ENCODE measurements around the gene ZNF232. TPM values are rescaled to one million over a fixed set of nuclear protein-coding genes. Genes with fewer than 3 reads are reported as not detected.

ZNF232 gene
- polyA plus RNA-seq, 2 of the 4 experiments (the other 2 are of a cell fraction) = 5.1 TPM

DNA sequence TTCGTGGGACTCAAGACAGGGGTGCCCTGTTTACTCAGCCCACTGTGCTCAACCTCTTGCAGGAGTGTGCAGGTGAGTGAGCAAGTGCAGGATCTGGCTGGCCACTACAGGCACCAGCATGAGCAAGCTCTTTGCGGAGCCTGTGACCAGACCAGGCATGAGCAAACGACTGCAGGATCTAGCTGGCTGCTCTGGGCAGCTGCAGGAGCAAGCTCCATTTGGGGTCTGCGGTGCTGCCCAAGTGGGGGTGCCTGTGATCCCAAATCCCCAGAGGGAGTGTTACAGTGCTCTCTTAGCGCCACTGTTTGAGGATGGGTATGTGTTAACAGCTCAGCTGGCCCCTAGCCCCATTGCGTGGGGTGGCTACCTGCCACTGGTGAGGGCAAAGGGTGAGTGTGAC is 6.5 kb upstream of the ZNF232 start (continued):
- TF ChIP-seq POLR2A (IDR thresholded peaks at IDR 0.05; ENCODE audit: low read length) = no peak
- no peak for TF ChIP-seq RFX5 (IDR thresholded peaks at IDR 0.05)
- no peak for TF ChIP-seq FOSB (CRISPR knock-in tag; IDR thresholded peaks at IDR 0.05)
- no peak for TF ChIP-seq RAD21 (conservative IDR thresholded peaks at IDR 0.05 in 1 of 2, IDR thresholded peaks at IDR 0.05 in 1 of 2)
- no peak for TF ChIP-seq RARB (CRISPR knock-in tag; IDR thresholded peaks at IDR 0.05)

DNA sequence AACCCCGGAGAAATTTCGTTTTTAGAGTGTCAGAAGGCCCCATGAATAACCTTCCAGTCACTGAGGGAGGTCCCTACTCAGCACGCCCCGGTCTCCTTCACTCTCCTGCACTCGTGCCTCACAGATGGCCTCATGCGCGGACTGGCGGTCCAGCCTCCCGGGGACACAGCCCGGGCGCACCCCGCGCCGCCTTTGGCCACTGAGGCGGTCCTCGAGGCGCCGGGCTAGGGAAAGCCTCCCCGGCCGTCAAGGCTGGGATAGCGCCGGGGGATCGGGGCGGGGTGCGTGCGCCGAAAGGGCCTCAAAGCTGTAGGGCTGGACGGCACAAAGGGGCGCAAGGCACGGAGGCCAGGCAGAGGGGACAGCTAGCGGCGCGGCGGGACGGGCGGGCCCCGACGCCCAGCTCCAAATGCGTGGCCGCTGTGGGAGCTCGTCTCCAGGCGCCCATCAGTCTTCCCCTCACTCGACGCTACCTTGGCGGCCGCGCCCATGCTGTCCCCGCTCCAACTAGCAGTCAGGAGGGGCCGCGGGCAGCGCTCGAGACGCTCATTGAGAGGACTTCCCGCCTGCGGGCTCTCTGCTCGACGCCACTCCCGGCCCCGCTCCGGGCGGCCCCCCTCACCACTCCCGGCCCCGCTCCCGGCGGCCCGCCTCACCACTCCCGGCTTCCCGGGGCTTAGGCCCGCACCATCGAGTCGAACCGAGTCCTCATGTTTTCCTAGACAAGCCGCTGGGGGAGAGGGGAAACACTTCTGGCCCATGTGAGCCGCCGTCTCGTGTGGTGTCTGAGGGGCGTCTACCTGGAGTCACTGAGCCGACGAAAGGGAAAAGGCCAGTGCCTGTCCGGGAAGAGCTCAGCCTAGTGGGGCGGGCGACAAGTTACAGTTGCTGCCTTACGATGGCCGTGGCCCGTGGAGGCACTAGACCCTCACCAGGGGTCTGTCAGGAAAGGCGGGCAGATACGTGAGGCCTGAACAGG is 4.3 kb upstream of the ZNF232 start, which contains the start of gene USP6:
Gene USP6 (plus strand): TSS at position 360 of the 979 bp plus-strand sequence. CDS start 14,336 bp downstream, outside the sequence.
- no peaks in the 10 kb centered on the region for H3K4me1 ChIP-seq
- CTCF ChIA-PET = no interaction called here
- WGBS (ENCODE audit: missing lambda C conversion rate) = 91% methylated on average over 75 of the region's 87 CpGs
- POLR2A ChIA-PET = no interaction called here
- no peak within 1 kb of the TSS for H3K4me2 ChIP-seq
- DNase-seq (ENCODE audit: low read depth in 1 of 2, low spot score in 1 of 2) = no peak
- H3K4me3 ChIP-seq = no peak within 1 kb of the TSS
- no peak for ATAC-seq
- TF ChIP-seq JUNB (IDR thresholded peaks at IDR 0.05) (no peak), CBX8 (IDR thresholded peaks at IDR 0.05) (no peak), RAD21 (conservative IDR thresholded peaks at IDR 0.05 in 1 of 2, IDR thresholded peaks at IDR 0.05 in 1 of 2) (no peak), ZC3H11A (IDR thresholded peaks at IDR 0.05) (no peak), MAZ (IDR thresholded peaks at IDR 0.05; ENCODE audit: borderline replicate concordance, low read depth, low read length) (no peak), NR3C1 (IDR thresholded peaks at IDR 0.05) (no peak), GATA3 (IDR thresholded peaks at IDR 0.05; ENCODE audit: borderline replicate concordance) (no peak), TFCP2L1 (CRISPR knock-in tag; IDR thresholded peaks at IDR 0.05) (no peak), BHLHE40 (IDR thresholded peaks at IDR 0.05; ENCODE audit: low read depth, low read length) (no peak), NFE2L2 (conservative IDR thresholded peaks at IDR 0.05; ENCODE audit: low read length) (no peak), ZFP36 (IDR thresholded peaks at IDR 0.05; ENCODE audit: borderline replicate concordance, partially characterized antibody) (no peak), ZSCAN20 (CRISPR knock-in tag; IDR thresholded peaks at IDR 0.05) (no peak), HOXB13 (CRISPR knock-in tag; IDR thresholded peaks at IDR 0.05; ENCODE audit: low read depth) (no peak), HEYL (CRISPR knock-in tag; IDR thresholded peaks at IDR 0.05) (no peak), RFX5 (IDR thresholded peaks at IDR 0.05) (no peak)
- TF ChIP-seq, protein P1, sequence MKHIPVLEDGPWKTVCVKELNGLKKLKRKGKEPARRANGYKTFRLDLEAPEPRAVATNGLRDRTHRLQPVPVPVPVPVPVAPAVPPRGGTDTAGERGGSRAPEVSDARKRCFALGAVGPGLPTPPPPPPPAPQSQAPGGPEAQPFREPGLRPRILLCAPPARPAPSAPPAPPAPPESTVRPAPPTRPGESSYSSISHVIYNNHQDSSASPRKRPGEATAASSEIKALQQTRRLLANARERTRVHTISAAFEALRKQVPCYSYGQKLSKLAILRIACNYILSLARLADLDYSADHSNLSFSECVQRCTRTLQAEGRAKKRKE (CRISPR knock-in tag; IDR thresholded peaks at IDR 0.05; ENCODE audit: low read depth) = no peak
- TF ChIP-seq, protein P2, sequence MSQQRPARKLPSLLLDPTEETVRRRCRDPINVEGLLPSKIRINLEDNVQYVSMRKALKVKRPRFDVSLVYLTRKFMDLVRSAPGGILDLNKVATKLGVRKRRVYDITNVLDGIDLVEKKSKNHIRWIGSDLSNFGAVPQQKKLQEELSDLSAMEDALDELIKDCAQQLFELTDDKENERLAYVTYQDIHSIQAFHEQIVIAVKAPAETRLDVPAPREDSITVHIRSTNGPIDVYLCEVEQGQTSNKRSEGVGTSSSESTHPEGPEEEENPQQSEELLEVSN (IDR thresholded peaks at IDR 0.05; ENCODE audit: borderline replicate concordance, low read depth) = no peak
- TF ChIP-seq, protein P3, sequence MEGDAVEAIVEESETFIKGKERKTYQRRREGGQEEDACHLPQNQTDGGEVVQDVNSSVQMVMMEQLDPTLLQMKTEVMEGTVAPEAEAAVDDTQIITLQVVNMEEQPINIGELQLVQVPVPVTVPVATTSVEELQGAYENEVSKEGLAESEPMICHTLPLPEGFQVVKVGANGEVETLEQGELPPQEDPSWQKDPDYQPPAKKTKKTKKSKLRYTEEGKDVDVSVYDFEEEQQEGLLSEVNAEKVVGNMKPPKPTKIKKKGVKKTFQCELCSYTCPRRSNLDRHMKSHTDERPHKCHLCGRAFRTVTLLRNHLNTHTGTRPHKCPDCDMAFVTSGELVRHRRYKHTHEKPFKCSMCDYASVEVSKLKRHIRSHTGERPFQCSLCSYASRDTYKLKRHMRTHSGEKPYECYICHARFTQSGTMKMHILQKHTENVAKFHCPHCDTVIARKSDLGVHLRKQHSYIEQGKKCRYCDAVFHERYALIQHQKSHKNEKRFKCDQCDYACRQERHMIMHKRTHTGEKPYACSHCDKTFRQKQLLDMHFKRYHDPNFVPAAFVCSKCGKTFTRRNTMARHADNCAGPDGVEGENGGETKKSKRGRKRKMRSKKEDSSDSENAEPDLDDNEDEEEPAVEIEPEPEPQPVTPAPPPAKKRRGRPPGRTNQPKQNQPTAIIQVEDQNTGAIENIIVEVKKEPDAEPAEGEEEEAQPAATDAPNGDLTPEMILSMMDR (IDR thresholded peaks at IDR 0.05) = no peak
- TF ChIP-seq, protein P4, sequence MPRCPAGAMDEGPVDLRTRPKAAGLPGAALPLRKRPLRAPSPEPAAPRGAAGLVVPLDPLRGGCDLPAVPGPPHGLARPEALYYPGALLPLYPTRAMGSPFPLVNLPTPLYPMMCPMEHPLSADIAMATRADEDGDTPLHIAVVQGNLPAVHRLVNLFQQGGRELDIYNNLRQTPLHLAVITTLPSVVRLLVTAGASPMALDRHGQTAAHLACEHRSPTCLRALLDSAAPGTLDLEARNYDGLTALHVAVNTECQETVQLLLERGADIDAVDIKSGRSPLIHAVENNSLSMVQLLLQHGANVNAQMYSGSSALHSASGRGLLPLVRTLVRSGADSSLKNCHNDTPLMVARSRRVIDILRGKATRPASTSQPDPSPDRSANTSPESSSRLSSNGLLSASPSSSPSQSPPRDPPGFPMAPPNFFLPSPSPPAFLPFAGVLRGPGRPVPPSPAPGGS (IDR thresholded peaks at IDR 0.05) = no peak
- no peak within 1 kb of the TSS for H3K27ac ChIP-seq
- FAIRE-seq = no peak
- H3K9me3 ChIP-seq = peaks cover 37% of the 10 kb centered on the region

All from A549 (cell line).